Esophagus muscularis mucosa (tissue), 4 donors: ENCODE results near the gene ULBP3. TPM values are rescaled to one million over a fixed set of nuclear protein-coding genes. Genes with fewer than 3 reads are reported as not detected.

Source experiments
- DNase-seq: peaks from one replicate; pipeline ENCODE4 v3.0.0-alpha.2; 2017; ENCODE audit errors: extremely low spot score
- H3K27ac ChIP-seq, 4 donors: fragments of 200-600 bp; sonication (generic); replicated peaks in 1 of 4; 1 replicate in 3 of 4; 2 replicates in 1 of 4; pipeline ENCODE4 v1.5.1; 2016 to 2019; ENCODE audit warnings: mild to moderate bottlenecking in 1 of 4
- H3K27me3 ChIP-seq, 4 donors: fragments of 200-600 bp; sonication (generic); one replicate each; pipeline versions ENCODE4 v1.5.1 to v1.6.0; 2016 to 2019
- H3K36me3 ChIP-seq, 4 donors: fragments of 200-600 bp; sonication (generic); one replicate each; pipeline ENCODE4 v1.5.1; 2016 to 2019
- H3K4me1 ChIP-seq, 4 donors: fragments of 200-600 bp; sonication (generic); one replicate each; pipeline ENCODE4 v1.5.1; 2016 to 2019
- H3K4me3 ChIP-seq, 4 donors: fragments of 200-600 bp; sonication (generic); 1 replicate in 2 of 4; 2 replicates in 2 of 4; pipeline ENCODE4 v1.5.1; 2016 to 2019; ENCODE audit warnings: mild to moderate bottlenecking in 4 of 4, moderate library complexity in 1 of 4
- H3K9me3 ChIP-seq, 4 donors: fragments of 200-600 bp; sonication (generic); 1 replicate in 3 of 4; 2 replicates in 1 of 4; pipeline ENCODE4 v1.5.1; 2016 to 2019
- CTCF ChIP-seq, 3 experiments: fragments of 200-600 bp in 2 of 3; fragments of 450-650 bp in 1 of 3; sonication (generic) in 2 of 3; IDR thresholded peaks; one replicate each; pipeline ENCODE4 v1.5.1; 2017 to 2019; ENCODE audit warnings: antibody characterized with exemption in 3 of 3, mild to moderate bottlenecking in 2 of 3, moderate library complexity in 1 of 3
- EP300 ChIP-seq: sonication (generic); formaldehyde crosslinking; IDR thresholded peaks from one replicate; pipeline ENCODE4 v1.6.1; 2017; ENCODE audit warnings: antibody characterized with exemption
- POLR2A ChIP-seq: fragments of 450-650 bp; IDR thresholded peaks from one replicate; pipeline ENCODE4 v1.6.1; 2017; ENCODE audit warnings: antibody characterized with exemption, moderate library complexity, mild to moderate bottlenecking, low read depth
- POLR2AphosphoS5 ChIP-seq, 2 donors: sonication (generic); formaldehyde crosslinking; IDR thresholded peaks; one replicate each; pipeline ENCODE4 v1.6.1; 2017; ENCODE audit warnings: antibody characterized with exemption in 2 of 2
- WGBS: methylation state at CpG from one replicate; pipeline ENCODE4 v1.1.5; 2018; 5-methylcytosine and 5-hydroxymethylcytosine counted together
- intact Hi-C: fragments of 100-400 bp; cut with DNase I; formaldehyde crosslinking; loops from one replicate; pipeline ENCODE4 v1.15.1; 2023
- total RNA-seq, 4 donors: library from RNA; depleted of rRNA; stranded (reverse); fragments of >200 nt; gene quantifications; one replicate each; pipeline versions ENCODE4 v1.1.0 to v1.2.1, GENCODE V29; 2016

The ULBP3 gene
- total RNA-seq, 4 donors from 2014 or later: 0.50 to 0.86 (median 0.65) TPM; not detected in 1

- no peak for TF ChIP-seq POLR2AphosphoS5 (IDR thresholded peaks at IDR 0.05)
- TF ChIP-seq EP300: no peak
- TF ChIP-seq POLR2A: no peak
- no peak for TF ChIP-seq CTCF (IDR thresholded peaks at IDR 0.05)
- H3K27ac ChIP-seq: no peak overlapping the region
- no peaks in the 10 kb centered on the region for H3K27me3 ChIP-seq
- H3K4me1 ChIP-seq: peaks cover 0 to 9% (median 1%) of the 10 kb centered on the region in 4 donors
- 97% methylated on average over 12 of the region's 25 CpGs for WGBS
- H3K36me3 ChIP-seq: no peaks in the 10 kb centered on the region
- no peaks in the 10 kb centered on the region for H3K9me3 ChIP-seq
- intact Hi-C loops: no loop called here
- DNase-seq: no peak
- H3K4me3 ChIP-seq: no peak overlapping the region
These were observed 46.8 kb upstream of the ULBP3 start for GRCh38 chr6:150115769-150116168.

- H3K4me3 ChIP-seq: no peak overlapping the region
- H3K27ac ChIP-seq: no peak overlapping the region
- WGBS: 85% methylated on average over 6 of the region's 6 CpGs
- TF ChIP-seq POLR2A (no peak), EP300 (no peak), POLR2AphosphoS5 (IDR thresholded peaks at IDR 0.05) (no peak), CTCF (IDR thresholded peaks at IDR 0.05) (no peak)
- H3K9me3 ChIP-seq: no peaks in the 10 kb centered on the region
- H3K27me3 ChIP-seq: peaks cover 0 to 7% (median 0%) of the 10 kb centered on the region in 4 donors
- H3K4me1 ChIP-seq: no peaks in the 10 kb centered on the region
- intact Hi-C loops: no loop called here
- DNase-seq: no peak
- H3K36me3 ChIP-seq: no peaks in the 10 kb centered on the region
These were observed 43.3 kb upstream of the ULBP3 start for GRCh38 chr6:150112233-150112632.

DNA sequence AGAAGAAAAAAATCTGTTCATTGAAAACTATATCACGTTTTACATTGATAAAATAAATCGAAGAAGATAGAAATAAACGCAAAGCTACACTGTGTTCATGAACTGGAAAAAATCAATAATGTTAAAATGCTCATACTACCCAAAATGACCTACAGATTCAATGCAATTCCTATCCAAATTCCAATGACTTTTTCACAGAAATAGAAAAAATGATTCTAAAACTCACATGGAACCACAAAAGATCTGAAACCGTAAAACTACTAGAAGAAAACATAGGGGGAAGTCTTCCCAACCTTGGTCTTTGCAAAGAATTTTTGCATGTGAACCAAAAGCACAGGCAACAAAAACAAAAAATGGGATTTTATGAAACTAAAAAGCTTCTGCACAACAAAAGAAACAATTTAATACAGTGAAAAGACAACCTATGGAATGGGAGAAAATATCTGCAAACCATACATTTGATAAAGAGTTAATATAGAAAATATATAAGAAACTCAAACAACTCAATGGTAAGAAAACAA is 33.9 kb upstream of the ULBP3 start:
- WGBS: 81% methylated on average over 4 of the region's 4 CpGs
- no peaks in the 10 kb centered on the region for H3K36me3 ChIP-seq
- H3K9me3 ChIP-seq: no peaks in the 10 kb centered on the region
- H3K27me3 ChIP-seq: peaks cover 0 to 3% (median 0%) of the 10 kb centered on the region in 4 donors
- no peak overlapping the region for H3K4me3 ChIP-seq
- intact Hi-C loops: no loop called here
- H3K27ac ChIP-seq: no peak overlapping the region
- TF ChIP-seq POLR2A (no peak), CTCF (IDR thresholded peaks at IDR 0.05) (no peak), EP300 (no peak), POLR2AphosphoS5 (IDR thresholded peaks at IDR 0.05) (no peak)
- DNase-seq: no peak
- no peaks in the 10 kb centered on the region for H3K4me1 ChIP-seq

- DNase-seq: no peak
- Histone ChIP-seq H3K27me3 (peaks cover 0 to 3% (median 0%) of the 10 kb centered on the region in 4 donors), H3K9me3 (no peaks in the 10 kb centered on the region), H3K4me1 (no peaks in the 10 kb centered on the region), H3K36me3 (no peaks in the 10 kb centered on the region), H3K4me3 (no peak overlapping the region), H3K27ac (no peak overlapping the region)
- intact Hi-C loops: no loop called here
- WGBS: 91% methylated on average over 19 of the region's 19 CpGs
- TF ChIP-seq POLR2A (no peak), EP300 (no peak), POLR2AphosphoS5 (IDR thresholded peaks at IDR 0.05) (no peak), CTCF (IDR thresholded peaks at IDR 0.05) (no peak)
These were observed 31.8 kb upstream of the ULBP3 start for GRCh38 chr6:150100745-150101144.

DNA sequence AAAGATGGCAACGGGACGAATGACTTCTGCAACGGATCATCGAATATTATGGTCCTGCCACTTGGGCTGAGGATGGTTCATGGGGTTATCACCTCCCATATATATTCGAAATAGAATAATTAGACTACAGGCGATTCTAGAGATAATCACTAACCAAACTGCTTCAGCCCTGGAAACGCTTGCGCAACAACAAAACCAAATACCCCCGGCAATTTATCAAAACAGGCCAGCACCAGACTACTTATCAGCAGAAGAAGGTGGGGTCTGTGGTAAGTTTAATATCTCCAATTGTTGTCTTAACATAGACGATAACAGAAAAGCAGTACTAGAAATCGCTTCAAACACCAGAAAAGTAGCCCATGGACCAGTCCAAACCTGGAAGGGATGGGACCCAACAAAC is 31.0 kb upstream of the ULBP3 start:
- Histone ChIP-seq H3K4me1 (no peaks in the 10 kb centered on the region), H3K36me3 (no peaks in the 10 kb centered on the region), H3K4me3 (no peak overlapping the region), H3K9me3 (no peaks in the 10 kb centered on the region), H3K27me3 (peaks cover 0 to 3% (median 0%) of the 10 kb centered on the region in 4 donors), H3K27ac (no peak overlapping the region)
- no peak for DNase-seq
- intact Hi-C loops: no loop called here
- 94% methylated on average over 11 of the region's 11 CpGs for WGBS
- no peak for TF ChIP-seq POLR2AphosphoS5 (IDR thresholded peaks at IDR 0.05)
